ENCODE measurements around the gene ZNF638. TPM values are rescaled to one million over a fixed set of nuclear protein-coding genes. Genes with fewer than 3 reads are reported as not detected.

The ZNF638 gene
- total and polyA plus RNA-seq, 2 of the 8 experiments (the other 6 are each of a cell fraction or from before 2014, with no cell fraction given): 45.3 to 143 TPM

DNA sequence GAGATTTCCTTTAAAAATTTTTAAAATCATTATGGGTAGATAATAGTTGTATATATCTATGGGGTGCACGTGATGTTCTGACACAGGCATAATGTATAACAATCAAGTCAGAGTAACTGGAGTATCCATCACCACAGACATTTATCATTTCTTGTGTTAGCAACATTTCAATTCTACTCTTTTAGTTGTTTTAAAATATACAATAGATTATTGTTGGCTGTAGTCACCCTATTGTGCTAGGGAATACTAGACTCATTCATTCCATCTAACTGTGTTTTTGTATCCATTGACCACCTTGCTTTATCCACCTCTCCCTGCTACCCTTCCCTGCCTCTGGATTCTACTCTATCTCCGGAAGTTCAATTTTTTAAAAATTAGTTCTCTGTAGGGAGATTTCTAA, 152.8 kb downstream of the ZNF638 start:
- TF ChIP-seq, protein P1, sequence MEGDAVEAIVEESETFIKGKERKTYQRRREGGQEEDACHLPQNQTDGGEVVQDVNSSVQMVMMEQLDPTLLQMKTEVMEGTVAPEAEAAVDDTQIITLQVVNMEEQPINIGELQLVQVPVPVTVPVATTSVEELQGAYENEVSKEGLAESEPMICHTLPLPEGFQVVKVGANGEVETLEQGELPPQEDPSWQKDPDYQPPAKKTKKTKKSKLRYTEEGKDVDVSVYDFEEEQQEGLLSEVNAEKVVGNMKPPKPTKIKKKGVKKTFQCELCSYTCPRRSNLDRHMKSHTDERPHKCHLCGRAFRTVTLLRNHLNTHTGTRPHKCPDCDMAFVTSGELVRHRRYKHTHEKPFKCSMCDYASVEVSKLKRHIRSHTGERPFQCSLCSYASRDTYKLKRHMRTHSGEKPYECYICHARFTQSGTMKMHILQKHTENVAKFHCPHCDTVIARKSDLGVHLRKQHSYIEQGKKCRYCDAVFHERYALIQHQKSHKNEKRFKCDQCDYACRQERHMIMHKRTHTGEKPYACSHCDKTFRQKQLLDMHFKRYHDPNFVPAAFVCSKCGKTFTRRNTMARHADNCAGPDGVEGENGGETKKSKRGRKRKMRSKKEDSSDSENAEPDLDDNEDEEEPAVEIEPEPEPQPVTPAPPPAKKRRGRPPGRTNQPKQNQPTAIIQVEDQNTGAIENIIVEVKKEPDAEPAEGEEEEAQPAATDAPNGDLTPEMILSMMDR (IDR thresholded peaks at IDR 0.05; ENCODE audit: control extremely low read depth in 1 of 3, insufficient read depth in 1 of 3, low read depth in 1 of 3, low read length in 3 of 3): no peak
- no peak for TF ChIP-seq CTBP2 (IDR thresholded peaks at IDR 0.05; ENCODE audit: borderline replicate concordance, insufficient read depth, insufficient read length, low read length)
- TF ChIP-seq TEAD4 (IDR thresholded peaks at IDR 0.05; ENCODE audit: low read depth, low read length): no peak
- TF ChIP-seq BACH1 (IDR thresholded peaks at IDR 0.05; ENCODE audit: low read length): no peak
- peaks cover 0 to 1% (median 0%) of the 10 kb centered on the region in 4 experiments; a peak in 1 of 7 replicates for H3K27me3 ChIP-seq (replicated peaks in 1 of 4; ENCODE audit: control insufficient read depth in 3 of 4, extremely low read depth in 1 of 4, insufficient read depth in 3 of 4, low read length in 3 of 4)
- FAIRE-seq: no peak

More for the DNA sequence above, 152.8 kb downstream of the ZNF638 start:
- no peak overlapping the region for H4K8ac ChIP-seq (ENCODE audit: extremely low read depth, insufficient read depth, low read length)
- no peak overlapping the region for H3K56ac ChIP-seq (replicated peaks; ENCODE audit: insufficient read length, low read depth, low read length)
- H4K91ac ChIP-seq (replicated peaks; ENCODE audit: insufficient read length, low read length): no peak overlapping the region
- no peaks in the 10 kb centered on the region for H4K20me1 ChIP-seq (replicated peaks in 1 of 2; ENCODE audit: control insufficient read depth in 1 of 2, insufficient read depth in 2 of 2, low read length in 2 of 2)
- no peak overlapping the region for H3K23ac ChIP-seq (ENCODE audit: insufficient read length)
- no peak overlapping the region for H2BK120ac ChIP-seq (replicated peaks; ENCODE audit: low read depth, low read length)
- no peaks in the 10 kb centered on the region for H3K23me2 ChIP-seq (ENCODE audit: low read depth, low read length)
- DNase-seq (ENCODE audit: low read depth in 1 of 2, low spot score in 2 of 2): no peak
- H3K9ac ChIP-seq (replicated peaks in 1 of 4; ENCODE audit: extremely low read depth in 1 of 4, low read depth in 3 of 4, low read length in 3 of 4): no peak overlapping the region
- 93% methylated on average over 2 of the region's 2 CpGs; no CpG with 5 or more reads in 1 of the 2 experiments for WGBS, 2 experiments (ENCODE audit: extremely low coverage in 1 of 2, insufficient coverage in 1 of 2, insufficient read length in 1 of 2, insufficient replicate concordance in 2 of 2, low coverage in 1 of 2, low lambda C conversion rate in 2 of 2, missing lambda C conversion rate in 1 of 2)
- H2AFZ ChIP-seq (ENCODE audit: low read length): no peak overlapping the region
- no peak overlapping the region for H2BK5ac ChIP-seq (ENCODE audit: low read depth, low read length)
- no peak overlapping the region for H4K5ac ChIP-seq (ENCODE audit: insufficient read length, low read depth, low read length)
- H3K27ac ChIP-seq (ENCODE audit: low read depth, low read length): no peak overlapping the region
- CTCF ChIA-PET (ENCODE audit: partially characterized antibody): interaction anchor here (7.5 kb wide), 1 partner anchor 22 kb away, joined by 66 read pairs; no protein-coding TSS in a partner anchor
- no peaks in the 10 kb centered on the region for H3K79me1 ChIP-seq (ENCODE audit: low read depth, low read length)
- H3K4me1 ChIP-seq (replicated peaks in 1 of 4; ENCODE audit: control insufficient read depth in 3 of 4, insufficient read depth in 4 of 4, low read length in 3 of 4): peaks cover 0 to 10% (median 4%) of the 10 kb centered on the region in 4 experiments; a peak in 4 of 7 replicates
- H2BK15ac ChIP-seq (ENCODE audit: low read length): no peak overlapping the region
- H3K4me2 ChIP-seq (ENCODE audit: insufficient read depth in 1 of 2, low read depth in 2 of 2, low read length in 2 of 2): no peak overlapping the region
- H3K18ac ChIP-seq (ENCODE audit: extremely low read depth, low read length): no peak overlapping the region
- H3K14ac ChIP-seq (ENCODE audit: insufficient read length): no peak overlapping the region
- H2BK20ac ChIP-seq (ENCODE audit: low read length): no peak overlapping the region
- no peak overlapping the region for H3K4ac ChIP-seq (replicated peaks; ENCODE audit: insufficient read length, low read depth, low read length)
- no peak overlapping the region for H2BK12ac ChIP-seq (ENCODE audit: low read depth, low read length)
- no peaks in the 10 kb centered on the region for H3K36me3 ChIP-seq (ENCODE audit: control insufficient read depth in 2 of 4, insufficient read depth in 4 of 4, low read length in 3 of 4)
- POLR2A ChIA-PET (ENCODE audit: partially characterized antibody): no interaction called here
- no peaks in the 10 kb centered on the region for H3K9me3 ChIP-seq (ENCODE audit: insufficient read depth in 2 of 2, low read depth in 1 of 2, low read length in 1 of 2)
- H3K79me2 ChIP-seq (ENCODE audit: control insufficient read depth in 1 of 2, insufficient read depth in 2 of 2, low read length in 2 of 2): no peaks in the 10 kb centered on the region
- H3K4me3 ChIP-seq (ENCODE audit: extremely low read depth in 1 of 4, insufficient read depth in 2 of 4, low read depth in 3 of 4, low read length in 4 of 4): no peak overlapping the region
- H2AK5ac ChIP-seq (ENCODE audit: low read depth, low read length): no peak overlapping the region

All from H1 (cell line).